ENCODE measurements around the gene DNAH6.

GRCh38 chr2:84628486-84628885, 112.2 kb downstream of the DNAH6 start:
- TF ChIP-seq CTCF (conservative IDR thresholded peaks at IDR 0.05 in 1 of 2, IDR thresholded peaks at IDR 0.05 in 1 of 2; ENCODE audit: extremely low read depth in 1 of 2, insufficient read depth in 1 of 2, low read depth in 1 of 2, low read length in 2 of 2): no peak
- no peak for TF ChIP-seq EZH2 (IDR thresholded peaks at IDR 0.05; ENCODE audit: borderline replicate concordance, low read length)

Data from mammary epithelial cell (primary cell).